DOHH2 (cell line): Measurements from ENCODE around the gene EFNB1.

Experiments used
- CTCF ChIP-seq: fragments of 200-600 bp; sonication (generic); IDR thresholded peaks from one replicate; pipeline ENCODE4 v1.5.1; 2014; ENCODE audit warnings: antibody characterized with exemption, mild to moderate bottlenecking, low read depth, low read length; ENCODE audit not compliant: poor library complexity, severe bottlenecking
- EZH2phosphoT487 ChIP-seq: fragments of 200-600 bp; sonication (generic); IDR thresholded peaks from 2 replicates; pipeline ENCODE4 v1.6.1; 2017; ENCODE audit warnings: borderline replicate concordance, mild to moderate bottlenecking, antibody characterized with exemption, low read length, moderate library complexity, mixed read lengths

GRCh38 chrX:68868902-68869800 is 40.3 kb downstream of the EFNB1 start:
- TF ChIP-seq CTCF (no peak), EZH2phosphoT487 (no peak)
